ENCODE results near the gene PPP2R3C. TPM values are rescaled to one million over a fixed set of nuclear protein-coding genes. Genes with fewer than 3 reads are reported as not detected.
"Not testable (repeated sequence)": the region's sequence is repeated elsewhere in the genome, so short reads cannot be mapped to it uniquely, and the experiment has no call there.

The PPP2R3C gene
- total RNA-seq, 1 donor from 2014 or later, result 27.0 TPM

GRCh38 chr14:35124127-35124526, 2.3 kb upstream of the PPP2R3C start:
- DNase-seq, result no peak

- no peak for DNase-seq
These were observed 1.6 kb upstream of the PPP2R3C start for GRCh38 chr14:35123388-35123703.

- DNase-seq, result peak; percentile 17
These were observed 1.1 kb upstream of the PPP2R3C start for GRCh38 chr14:35122696-35123387.

- DNase-seq, result no peak
These were observed 534 bp downstream of the PPP2R3C start for GRCh38 chr14:35121026-35121886.

- DNase-seq, result no peak
These were observed 4.7 kb downstream of the PPP2R3C start for GRCh38 chr14:35117112-35117511.

- no peak for DNase-seq
These were observed 5.5 kb downstream of the PPP2R3C start for GRCh38 chr14:35116242-35116641.

GRCh38 chr14:35114036-35114435, 7.8 kb downstream of the PPP2R3C start:
- no peak for DNase-seq

- no peak for DNase-seq
These were observed 8.4 kb downstream of the PPP2R3C start for GRCh38 chr14:35113308-35113950.

- no peak for DNase-seq
These were observed 9.1 kb downstream of the PPP2R3C start for GRCh38 chr14:35112641-35113040.

GRCh38 chr14:35107866-35108265, 13.9 kb downstream of the PPP2R3C start:
- no peak for DNase-seq

- DNase-seq, result not testable (repeated sequence)
These were observed 27.1 kb downstream of the PPP2R3C start for GRCh38 chr14:35094645-35095044.

- no peak for DNase-seq
These were observed 33.3 kb downstream of the PPP2R3C start for GRCh38 chr14:35088514-35088913.

- DNase-seq, result no peak
These were observed 36.3 kb downstream of the PPP2R3C start for GRCh38 chr14:35085441-35085840.

GRCh38 chr14:35083530-35084150, 38.1 kb downstream of the PPP2R3C start:
- DNase-seq, result no peak

- DNase-seq, result no peak
These were observed 42.0 kb downstream of the PPP2R3C start for GRCh38 chr14:35079742-35080141.

- DNase-seq, result no peak
These were observed 43.7 kb downstream of the PPP2R3C start for GRCh38 chr14:35078082-35078481.

- no peak for DNase-seq
These were observed 48.3 kb downstream of the PPP2R3C start for GRCh38 chr14:35073486-35073885.

- no peak for DNase-seq
These were observed 49.6 kb downstream of the PPP2R3C start for GRCh38 chr14:35072226-35072625.

GRCh38 chr14:35068238-35069012, 53.4 kb downstream of the PPP2R3C start:
- no peak for DNase-seq

- DNase-seq, result not testable (repeated sequence)
These were observed 56.1 kb downstream of the PPP2R3C start for GRCh38 chr14:35065731-35066130.

- not testable (repeated sequence) for DNase-seq
These were observed 60.5 kb downstream of the PPP2R3C start for GRCh38 chr14:35061113-35061791.

Data from skin of body (tissue), 2 donors.